A549 (cell line): ENCODE measurements around the gene HDDC3. TPM values are rescaled to one million over a fixed set of nuclear protein-coding genes. Genes with fewer than 3 reads are reported as not detected.

Source experiments
- ATAC-seq, 2 experiments: fragments of 200-7000 bp in 1 of 2; fragments of >200 bp in 1 of 2; cut with Nextera tagmentation in 1 of 2; cut with Tn5 transposase in 1 of 2; 3 replicates each; pipeline versions ENCODE4 v1.8.0 to v1.9.1; 2018 to 2020; ENCODE audit warnings: mild to moderate bottlenecking in 1 of 2, moderate library complexity in 1 of 2
- CTCF ChIA-PET: fragments of 300-600 bp; sonication (Branson Sonifier 250); formaldehyde crosslinking; extraction: SDS; loops from one replicate; lab custom pipeline; 2021; ENCODE audit warnings: antibody characterized with exemption, inconsistent platforms; lab: Yijun Ruan, JAX
- POLR2A ChIA-PET: fragments of 350-600 bp; formaldehyde crosslinking; extraction: SDS; loops from one replicate; lab custom pipeline; 2021; ENCODE audit warnings: antibody characterized with exemption, inconsistent platforms; lab: Yijun Ruan, JAX
- DNase-seq, 2 experiments: peaks; one replicate each; pipeline versions ENCODE4 v3.0.0 to v3.0.0-alpha.2; 2011 to 2016; ENCODE audit warnings: low read depth in 1 of 2, low spot score in 1 of 2
- FAIRE-seq: peaks from 2 replicates; lab custom pipeline; 2011; peaks lifted over from hg19 to GRCh38; lab: Jason Lieb, UNC
- H3K27ac ChIP-seq, 2 experiments: fragments of >200 bp; sonication (Bioruptor Twin); formaldehyde crosslinking; 3 replicates each; pipeline ENCODE4 v1.5.1; 2016 to 2017
- H3K4me1 ChIP-seq: fragments of >200 bp; sonication (Bioruptor Twin); formaldehyde crosslinking; 3 replicates; pipeline ENCODE4 v1.6.1; 2016
- H3K4me2 ChIP-seq: fragments of >200 bp; sonication (Bioruptor Twin); formaldehyde crosslinking; 3 replicates; pipeline ENCODE4 v1.6.1; 2016
- H3K4me3 ChIP-seq: fragments of >200 bp; sonication (Bioruptor Twin); formaldehyde crosslinking; 3 replicates; pipeline ENCODE4 v1.5.1; 2016
- H3K9me3 ChIP-seq: fragments of >200 bp; sonication (Bioruptor Twin); formaldehyde crosslinking; 3 replicates; pipeline ENCODE4 v1.6.1; 2016
- ATOH8 ChIP-seq: fragments of 250-450 bp; sonication (Bioruptor Pico); IDR thresholded peaks from 2 replicates; pipeline ENCODE4 v1.5.0; 2020; ENCODE audit warnings: low read depth, mild to moderate bottlenecking, moderate library complexity
- BHLHE40 ChIP-seq: IDR thresholded peaks from 2 replicates; pipeline ENCODE4 v1.6.1; 2012; ENCODE audit warnings: low read depth, low read length, inconsistent platforms
- CBX2 ChIP-seq: fragments of 200-600 bp; sonication (generic); IDR thresholded peaks from 2 replicates; pipeline ENCODE4 v1.6.1; 2016; ENCODE audit warnings: low read depth, mild to moderate bottlenecking, borderline replicate concordance
- CBX8 ChIP-seq: fragments of 200-600 bp; sonication (generic); IDR thresholded peaks from 2 replicates; pipeline ENCODE4 v1.6.1; 2016
- CHD2 ChIP-seq: fragments of 150-350 bp; IDR thresholded peaks from 2 replicates; pipeline ENCODE4 v1.6.1; 2014; ENCODE audit warnings: low read length; ENCODE audit not compliant: partially characterized antibody
- CTCF ChIP-seq: fragments of >200 bp; sonication (Bioruptor Twin); formaldehyde crosslinking; IDR thresholded peaks from 3 replicates; pipeline ENCODE4 v1.5.1; 2016
- EHMT2 ChIP-seq: fragments of 200-600 bp; sonication (generic); IDR thresholded peaks from 2 replicates; pipeline ENCODE4 v1.6.1; 2016; ENCODE audit warnings: antibody characterized with exemption, low read depth, mild to moderate bottlenecking, moderate library complexity
- FOSB ChIP-seq: fragments of 250-450 bp; sonication (Bioruptor Pico); IDR thresholded peaks from 2 replicates; pipeline ENCODE4 v1.5.0; 2020; ENCODE audit warnings: mild to moderate bottlenecking, moderate library complexity
- KDM1A ChIP-seq: fragments of 200-600 bp; sonication (generic); IDR thresholded peaks from 2 replicates; pipeline ENCODE4 v1.6.1; 2016; ENCODE audit warnings: low read depth, mild to moderate bottlenecking
- MAFK ChIP-seq: fragments of 450-650 bp; IDR thresholded peaks from 2 replicates; pipeline ENCODE4 v1.6.1; 2014; ENCODE audit not compliant: partially characterized antibody
- MYC ChIP-seq: IDR thresholded peaks from 2 replicates; pipeline ENCODE4 v1.6.1; 2012; ENCODE audit warnings: mild to moderate bottlenecking, inconsistent platforms, low read length, improper control_type of control experiment, borderline replicate concordance
- PBX3 ChIP-seq: IDR thresholded peaks from 2 replicates; pipeline ENCODE4 v1.6.1; 2012
- PHF8 ChIP-seq: fragments of 200-600 bp; sonication (generic); IDR thresholded peaks from 2 replicates; pipeline ENCODE4 v1.6.1; 2016; ENCODE audit warnings: low read depth, mild to moderate bottlenecking, antibody characterized with exemption, moderate library complexity, borderline replicate concordance
- POLR2AphosphoS2 ChIP-seq: conservative IDR thresholded peaks from 2 replicates; pipeline ENCODE4 v1.6.1; 2012; ENCODE audit warnings: low read length, improper control_type of control experiment, inconsistent platforms
- RFX5 ChIP-seq: fragments of 450-650 bp; IDR thresholded peaks from 2 replicates; pipeline ENCODE4 v1.7.1; 2014; ENCODE audit warnings: antibody characterized with exemption, mild to moderate bottlenecking, moderate library complexity
- SMC3 ChIP-seq: fragments of >200 bp; sonication (Bioruptor Twin); formaldehyde crosslinking; IDR thresholded peaks from 3 replicates; pipeline ENCODE4 v1.6.1; 2018; ENCODE audit warnings: inconsistent platforms
- SREBF2 ChIP-seq: fragments of 450-650 bp; IDR thresholded peaks from 2 replicates; pipeline ENCODE4 v1.6.1; 2014; ENCODE audit warnings: mild to moderate bottlenecking, moderate library complexity
- TFCP2L1 ChIP-seq: fragments of 250-450 bp; sonication (Bioruptor Pico); IDR thresholded peaks from 2 replicates; pipeline ENCODE4 v1.5.0; 2021; ENCODE audit warnings: mild to moderate bottlenecking
- TP53 ChIP-seq: fragments of 250-450 bp; sonication (Bioruptor Pico); IDR thresholded peaks from 2 replicates; pipeline ENCODE4 v1.5.0; 2021; ENCODE audit warnings: mild to moderate bottlenecking, moderate library complexity
- WGBS: methylation state at CpG from one replicate; pipeline ENCODE4 v1.1.6; 2017; ENCODE audit errors: missing lambda C conversion rate; 5-methylcytosine and 5-hydroxymethylcytosine counted together
- polyA plus RNA-seq, 4 experiments: library from polyadenylated mRNA; depleted of rRNA in 3 of 4; stranded (reverse); fragments of >200 nt; fragmentation: RNase III in 1 of 4; extraction: RNeasy Plus Mini Kit Qiagen cat#74134 plus additional on column Dnase treatment in 1 of 4; gene quantifications; 2 replicates in 3 of 4; 3 replicates in 1 of 4; pipeline ENCODE4 v1.2.3, GENCODE V29; 2011 to 2017
- TF ChIP-seq, protein P1 (sequence below): fragments of 150-350 bp; IDR thresholded peaks from 2 replicates; pipeline ENCODE4 v1.6.1; 2014; ENCODE audit warnings: low read depth, mild to moderate bottlenecking, low read length
- TF ChIP-seq, protein P2 (sequence below): fragments of >200 bp; sonication (Bioruptor Twin); formaldehyde crosslinking; IDR thresholded peaks from 2 replicates; pipeline ENCODE4 v1.6.1; 2016

HDDC3 gene
- polyA plus RNA-seq, 2 of the 4 experiments (the other 2 are of a cell fraction) = 26.1 to 31.9 TPM

GRCh38 chr15:90889736-90890456 is 42.5 kb downstream of the HDDC3 start:
- Histone ChIP-seq H3K27ac (no peak overlapping the region), H3K9me3 (no peaks in the 10 kb centered on the region), H3K4me2 (no peak overlapping the region), H3K4me3 (no peak overlapping the region)
- ChIA-PET CTCF (interaction anchor here (0.6 to 10.9 kb wide), 17 partner anchors 11 to 601 kb away, joined by 3 to 265 read pairs (median 4); partner anchors contain the start of genes BLM, HDDC3, MAN2A2 and UNC45A), POLR2A (interaction anchor here (0.6 kb wide), 1 partner anchor 173 kb away, joined by 3 read pairs; the partner anchor contains the start of gene BLM)
- FAIRE-seq = no peak
- TF ChIP-seq POLR2AphosphoS2 = no peak
- TF ChIP-seq SREBF2 = no peak
- no peak for TF ChIP-seq MAFK
- no peak for TF ChIP-seq TFCP2L1 (CRISPR knock-in tag)
- TF ChIP-seq PHF8 = no peak
- TF ChIP-seq MYC = no peak
- TF ChIP-seq PBX3 = no peak
- no peak for TF ChIP-seq TP53 (CRISPR knock-in tag)
- no peak for TF ChIP-seq CBX2
- TF ChIP-seq BHLHE40 = no peak
- TF ChIP-seq, protein P1, sequence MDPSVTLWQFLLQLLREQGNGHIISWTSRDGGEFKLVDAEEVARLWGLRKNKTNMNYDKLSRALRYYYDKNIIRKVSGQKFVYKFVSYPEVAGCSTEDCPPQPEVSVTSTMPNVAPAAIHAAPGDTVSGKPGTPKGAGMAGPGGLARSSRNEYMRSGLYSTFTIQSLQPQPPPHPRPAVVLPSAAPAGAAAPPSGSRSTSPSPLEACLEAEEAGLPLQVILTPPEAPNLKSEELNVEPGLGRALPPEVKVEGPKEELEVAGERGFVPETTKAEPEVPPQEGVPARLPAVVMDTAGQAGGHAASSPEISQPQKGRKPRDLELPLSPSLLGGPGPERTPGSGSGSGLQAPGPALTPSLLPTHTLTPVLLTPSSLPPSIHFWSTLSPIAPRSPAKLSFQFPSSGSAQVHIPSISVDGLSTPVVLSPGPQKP = no peak
- no peak for TF ChIP-seq CTCF
- TF ChIP-seq SMC3 = no peak
- TF ChIP-seq FOSB (CRISPR knock-in tag) = no peak
- no peak for TF ChIP-seq RFX5
- TF ChIP-seq, protein P2, sequence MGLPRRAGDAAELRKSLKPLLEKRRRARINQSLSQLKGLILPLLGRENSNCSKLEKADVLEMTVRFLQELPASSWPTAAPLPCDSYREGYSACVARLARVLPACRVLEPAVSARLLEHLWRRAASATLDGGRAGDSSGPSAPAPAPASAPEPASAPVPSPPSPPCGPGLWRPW = no peak
- TF ChIP-seq, all 56 proteins: peak for 0
- WGBS = 82% methylated on average over 27 of the region's 31 CpGs
- no peaks in the 10 kb centered on the region for H3K4me1 ChIP-seq
- ATAC-seq (no peak), DNase-seq (no peak)

DNA sequence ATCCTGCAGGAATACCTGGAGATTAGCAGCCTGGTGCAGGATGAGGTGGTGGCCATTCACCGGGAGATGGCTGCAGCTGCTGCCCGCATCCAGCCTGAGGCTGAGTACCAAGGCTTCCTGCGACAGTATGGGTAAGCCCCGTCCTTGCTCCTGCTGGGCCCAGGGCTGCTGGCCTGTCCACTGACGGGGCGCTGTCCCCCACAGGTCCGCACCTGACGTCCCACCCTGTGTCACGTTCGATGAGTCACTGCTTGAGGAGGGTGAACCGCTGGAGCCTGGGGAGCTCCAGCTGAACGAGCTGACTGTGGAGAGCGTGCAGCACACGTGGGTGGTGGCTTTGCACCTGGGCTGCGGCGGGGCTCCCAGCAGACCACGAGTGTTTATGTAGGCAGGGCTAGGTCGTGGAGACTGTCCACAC is 43.0 kb downstream of the HDDC3 start:
- whole genome bisulfite sequencing = 79% methylated on average over 15 of the region's 18 CpGs
- Histone ChIP-seq H3K27ac (no peak overlapping the region), H3K4me2 (no peak overlapping the region), H3K4me1 (no peaks in the 10 kb centered on the region), H3K9me3 (no peaks in the 10 kb centered on the region), H3K4me3 (no peak overlapping the region)
- ATAC-seq (no peak), DNase-seq (no peak), FAIRE-seq (no peak)
- TF ChIP-seq CTCF (no peak), ATOH8 (CRISPR knock-in tag) (no peak), EHMT2 (no peak), CBX8 (no peak), CHD2 (no peak), KDM1A (no peak)
- TF ChIP-seq, protein P1 = no peak
- ChIA-PET CTCF (interaction anchor here (0.8 to 10.9 kb wide), 13 partner anchors 11 to 569 kb away, joined by 3 to 265 read pairs (median 5); partner anchors contain the start of genes BLM, HDDC3, MAN2A2 and UNC45A), POLR2A (interaction anchor here (0.6 kb wide), 1 partner anchor 172 kb away, joined by 3 read pairs; the partner anchor contains the start of gene BLM)
